NCI-H1694 treated with DMSO at 0.1 percent for 48 hours (cell line): ENCODE measurements around the gene GTF2H1.
"Not testable (repeated sequence)": the region's sequence is repeated elsewhere in the genome, so short reads cannot be mapped to it uniquely, and the experiment has no call there.

Experiments
- DNase-seq: peaks from one replicate; lab custom pipeline; 2025; lab: John Stamatoyannopoulos, UW

Gene GTF2H1

DNA sequence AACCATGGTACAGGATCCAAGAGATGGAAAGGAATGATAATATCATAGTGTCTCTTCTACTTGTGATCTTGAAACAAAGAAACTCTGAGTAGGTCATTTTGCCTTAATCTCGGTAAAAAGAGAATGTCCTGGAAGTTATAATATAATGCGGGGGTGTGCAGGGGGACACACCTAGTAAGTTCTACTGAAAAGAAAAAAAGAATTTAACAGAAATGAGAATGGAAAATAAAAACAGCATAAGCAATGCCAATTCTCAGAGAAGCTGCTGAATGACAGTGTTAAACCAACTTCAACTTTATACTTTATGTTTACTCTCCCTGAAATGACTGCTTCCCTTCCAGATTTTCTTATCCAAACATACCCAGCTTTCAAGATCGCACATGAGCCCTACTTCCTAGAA lies 2.5 kb upstream of the GTF2H1 start:
- DNase-seq = no peak

DNA sequence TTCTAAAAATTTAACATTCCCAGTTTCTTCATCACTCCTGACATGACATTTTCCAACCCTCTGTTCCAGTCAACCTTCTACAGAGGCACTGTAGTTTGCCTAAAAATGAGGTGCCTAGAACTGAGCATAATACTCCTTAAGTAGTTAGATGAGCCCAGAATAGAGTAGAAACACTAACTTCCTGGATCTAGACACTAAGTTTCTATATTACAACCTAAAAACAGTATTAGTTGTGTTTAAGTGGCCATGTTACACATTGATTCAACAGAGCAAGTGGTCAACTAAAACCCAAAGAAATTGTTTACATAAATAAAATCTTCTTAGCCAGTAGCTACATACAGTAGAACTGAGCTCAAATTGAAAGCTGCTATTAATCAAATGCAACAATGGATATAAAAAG lies 1.8 kb upstream of the GTF2H1 start:
- DNase-seq = no peak

DNA sequence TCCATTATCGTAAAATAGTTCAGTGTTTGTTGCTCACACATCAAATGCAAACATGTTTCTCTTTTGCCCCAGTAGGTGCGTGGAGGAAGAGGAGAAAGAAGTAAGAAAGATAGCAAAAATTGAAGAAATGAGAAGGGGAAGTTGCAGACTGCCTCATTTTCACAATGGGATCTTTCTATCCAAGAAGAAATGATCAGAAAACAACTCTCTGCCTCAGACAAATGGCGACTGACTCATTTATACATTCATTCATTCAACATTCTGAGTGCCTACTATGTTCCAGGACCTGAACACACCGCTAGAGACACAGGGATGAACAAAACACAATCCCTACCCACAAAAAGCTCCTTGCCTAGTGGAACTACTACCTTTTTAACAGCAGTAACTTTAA lies 794 bp upstream of the GTF2H1 start:
- DNase-seq = no peak

DNA sequence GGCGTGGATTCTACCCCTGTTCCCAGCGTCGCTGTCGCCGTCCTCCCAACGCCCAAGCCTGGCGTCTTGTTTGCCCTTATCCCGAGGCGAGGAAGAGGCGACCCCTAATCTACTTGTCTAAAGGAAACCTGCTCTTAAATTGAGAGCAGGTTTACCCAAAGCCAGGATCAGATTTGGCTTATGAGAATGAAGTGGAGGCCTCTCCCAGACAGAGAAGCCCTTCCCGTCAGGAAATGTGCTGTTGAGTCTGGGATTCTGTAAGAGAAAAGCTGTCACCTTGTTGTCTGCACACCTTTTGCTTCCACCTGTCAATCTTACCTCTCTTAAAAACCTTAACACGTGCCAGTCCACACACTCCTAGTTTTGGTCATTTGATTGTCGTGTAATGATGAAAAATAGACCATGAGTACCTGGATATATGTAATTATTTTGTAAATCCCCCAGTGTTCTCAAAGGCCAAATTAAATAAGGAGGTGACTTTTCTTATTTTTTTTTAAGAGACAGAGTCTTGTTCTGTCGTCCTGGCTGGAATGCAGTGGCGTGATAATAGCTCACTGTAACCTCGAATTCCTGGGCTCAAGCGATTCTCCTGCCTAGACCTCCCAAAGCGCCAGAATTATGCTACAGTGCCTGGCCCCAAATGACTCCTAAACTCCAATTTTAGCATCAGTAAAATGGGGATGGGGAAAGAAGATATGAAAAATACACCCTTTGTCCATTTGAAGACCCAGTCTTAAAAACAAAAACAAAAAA lies 627 bp downstream of the GTF2H1 start:
- no peak for DNase-seq

DNA sequence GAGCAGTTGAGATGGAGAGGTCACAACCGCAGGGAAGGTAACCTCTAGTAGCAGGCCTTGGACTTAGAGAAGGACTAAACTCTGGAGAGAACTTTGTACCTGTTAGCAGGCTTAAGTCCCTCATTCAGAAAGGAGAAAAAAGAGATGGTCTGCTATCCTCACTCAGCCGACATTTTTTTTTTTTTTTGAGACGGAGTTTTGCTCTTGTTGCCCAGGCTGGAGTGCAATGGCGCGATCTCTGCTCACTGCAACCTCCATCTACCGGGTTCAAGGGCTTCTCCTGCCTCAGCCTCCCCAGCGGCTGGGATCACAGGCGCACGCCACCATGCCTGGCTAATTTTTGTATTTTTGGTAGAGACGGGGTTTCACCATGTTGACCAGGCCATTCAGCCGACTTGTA lies 1.5 kb downstream of the GTF2H1 start:
- not testable (repeated sequence) for DNase-seq

DNA sequence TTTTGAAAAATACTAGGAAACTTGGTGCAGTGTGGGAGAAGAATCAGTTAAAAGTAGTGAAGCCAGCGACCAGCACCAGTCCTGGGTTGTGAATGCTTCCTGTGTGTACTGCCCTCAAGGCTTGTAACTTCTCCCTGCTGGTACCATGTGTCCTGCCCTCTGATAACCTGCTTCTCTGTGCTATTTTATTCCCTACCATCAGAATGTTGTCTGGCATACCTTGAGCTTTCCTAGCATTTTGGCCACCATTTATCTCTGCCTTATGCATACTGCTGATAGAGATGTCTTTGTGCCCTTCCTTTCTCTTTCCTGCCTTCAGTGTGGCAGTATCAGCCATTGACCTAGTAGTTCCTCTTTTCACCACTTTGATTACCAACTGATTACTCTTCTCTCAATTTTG lies 2.0 kb downstream of the GTF2H1 start:
- no peak for DNase-seq

DNA sequence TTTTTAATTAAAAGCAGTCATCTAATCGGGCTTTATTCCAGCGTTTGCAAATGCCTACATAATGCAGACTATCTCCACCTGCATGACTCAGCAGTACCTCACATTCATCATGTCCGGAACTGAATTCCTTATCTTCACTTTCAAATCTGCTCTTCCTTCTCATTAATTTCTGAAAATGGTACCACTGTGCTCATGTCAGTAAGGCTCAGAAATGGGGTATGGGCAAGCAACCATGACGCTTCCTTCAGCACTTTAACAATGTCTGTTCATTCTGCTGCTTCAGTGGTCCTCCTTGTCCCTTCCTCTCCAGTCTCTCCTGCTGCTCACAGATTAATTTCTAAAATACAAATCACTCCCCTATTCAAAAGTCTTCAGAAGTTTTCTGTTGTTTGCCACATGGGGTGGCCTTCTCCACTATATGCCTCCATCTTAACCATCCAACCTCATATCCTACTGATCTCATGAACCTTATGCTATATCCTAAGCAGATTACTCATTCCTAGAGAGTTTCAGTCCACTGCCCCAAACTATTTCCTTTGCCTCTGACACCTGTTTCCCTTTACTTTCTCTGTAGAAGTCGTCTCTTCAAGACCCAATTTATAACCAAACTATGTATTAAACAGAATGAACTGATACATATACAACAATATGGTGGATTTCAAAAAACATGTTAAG lies 7.0 kb downstream of the GTF2H1 start:
- no peak for DNase-seq

DNA sequence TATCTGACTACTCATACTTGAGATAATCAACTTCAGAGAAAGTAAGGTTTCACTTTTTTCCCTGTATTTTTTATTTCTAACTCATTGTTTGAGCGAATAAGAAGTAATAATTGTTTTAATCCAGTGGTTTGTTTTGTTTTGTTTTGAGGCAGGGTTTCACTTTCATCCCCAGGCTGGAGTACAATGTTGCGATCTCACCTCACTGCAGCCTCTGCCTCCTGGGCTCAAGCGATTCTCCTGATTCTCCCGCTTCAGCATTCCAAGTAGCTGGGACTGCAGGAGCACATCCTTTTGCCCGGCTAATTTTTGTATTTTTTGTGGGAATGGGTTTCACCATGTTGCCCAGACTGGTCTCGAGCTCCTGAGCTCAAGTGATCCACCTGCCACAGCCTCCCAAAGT lies 8.6 kb downstream of the GTF2H1 start:
- no peak for DNase-seq

DNA sequence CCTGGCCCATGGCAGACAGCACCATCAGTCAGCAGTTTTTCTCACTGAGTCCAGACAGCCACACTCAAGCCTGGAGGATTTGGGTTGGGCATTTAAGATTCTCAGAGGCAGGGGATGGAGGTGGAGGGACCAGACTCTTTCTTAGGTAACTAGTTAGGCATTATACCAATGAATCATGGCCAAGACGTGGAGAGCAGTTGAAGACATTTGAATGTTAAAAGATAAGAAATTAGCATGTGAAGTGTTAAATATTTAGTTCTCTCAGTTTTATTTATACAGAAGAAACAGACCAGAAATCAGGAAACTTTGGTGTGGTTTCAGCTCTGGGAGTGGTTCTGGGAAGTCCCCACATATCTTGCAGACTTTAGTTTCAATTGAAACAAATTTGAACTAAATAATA lies 9.9 kb downstream of the GTF2H1 start:
- DNase-seq = no peak

DNA sequence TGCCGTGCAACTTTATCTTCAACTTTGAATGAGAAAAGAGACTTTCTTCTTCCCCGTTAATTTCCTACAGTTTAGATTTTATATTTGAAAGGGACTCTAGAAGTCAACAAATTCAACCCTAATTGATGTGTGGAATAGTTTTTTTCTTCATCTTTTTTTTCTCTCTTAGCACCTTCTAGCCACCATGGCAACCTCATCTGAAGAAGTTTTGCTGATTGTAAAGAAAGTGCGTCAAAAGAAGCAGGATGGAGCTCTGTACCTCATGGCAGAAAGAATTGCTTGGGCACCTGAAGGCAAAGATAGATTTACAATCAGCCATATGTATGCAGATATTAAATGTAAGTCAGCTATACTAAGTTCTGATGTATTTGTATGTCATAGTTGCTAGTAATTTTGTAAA lies 10.5 kb downstream of the GTF2H1 start:
- no peak for DNase-seq

DNA sequence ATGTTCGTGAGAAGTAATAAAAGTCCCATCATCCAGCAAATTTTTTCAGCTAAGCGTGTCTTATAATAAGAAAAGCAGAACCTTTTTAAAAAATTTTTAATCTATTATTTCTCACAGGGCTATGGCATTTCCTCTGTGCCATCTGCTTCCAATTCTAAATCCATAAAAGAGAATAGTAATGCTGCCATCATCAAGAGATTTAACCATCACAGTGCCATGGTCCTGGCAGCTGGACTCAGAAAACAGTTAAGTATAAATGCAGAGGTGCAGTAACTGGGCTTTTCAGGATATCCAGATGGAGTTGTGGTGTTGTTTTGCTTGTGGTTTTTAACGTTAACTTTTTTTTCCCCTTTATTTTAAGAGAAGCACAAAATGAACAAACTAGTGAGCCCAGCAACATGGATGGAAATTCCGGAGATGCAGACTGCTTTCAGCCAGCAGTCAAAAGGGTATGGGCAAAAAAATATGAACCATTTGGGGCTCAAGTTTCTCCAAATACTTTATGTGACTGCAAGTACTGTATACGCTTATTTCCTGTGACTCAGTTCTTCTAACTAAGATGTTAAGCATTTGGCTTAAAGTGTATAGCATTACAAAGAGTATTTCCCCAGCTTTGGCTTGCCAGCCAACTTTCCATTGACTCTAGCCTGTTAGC lies 25.2 kb downstream of the GTF2H1 start:
- DNase-seq = no peak

DNA sequence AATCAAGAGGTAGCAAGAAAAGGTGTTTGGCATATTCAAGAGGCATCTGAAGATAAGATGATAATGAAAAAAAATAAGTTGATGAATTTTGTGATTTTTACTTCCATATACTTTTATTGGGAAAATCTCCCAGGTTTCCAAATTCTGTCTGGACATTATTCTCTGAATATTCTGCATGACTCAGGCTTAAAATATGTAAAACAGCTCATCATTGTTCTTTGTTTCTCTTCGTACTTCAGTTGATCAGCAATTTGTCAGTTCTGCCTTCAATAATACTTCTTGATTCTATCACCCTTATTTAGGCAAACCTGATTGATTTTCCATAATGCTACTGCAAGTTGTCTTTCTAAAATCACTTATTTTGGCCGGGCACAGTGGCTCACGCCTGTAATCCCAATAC lies 30.2 kb downstream of the GTF2H1 start:
- DNase-seq = no peak

DNA sequence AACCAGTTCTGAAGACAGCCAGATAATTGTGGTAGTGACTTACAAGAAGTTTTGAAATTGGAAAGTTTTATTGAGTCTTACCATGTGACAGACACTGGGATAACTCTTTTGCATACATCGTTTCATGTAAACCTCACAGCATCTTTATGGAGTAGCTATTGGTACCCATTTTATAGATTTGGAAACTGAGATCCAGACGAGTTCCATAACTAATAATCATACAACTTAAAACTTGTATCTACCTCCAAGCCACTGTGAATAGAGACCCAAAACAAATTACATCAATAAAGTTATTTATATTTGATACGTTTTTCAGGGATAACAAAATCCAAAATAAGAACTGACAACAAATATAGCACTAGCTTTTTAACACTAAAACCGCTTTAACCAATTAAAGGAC lies 36.3 kb downstream of the GTF2H1 start:
- no peak for DNase-seq

DNA sequence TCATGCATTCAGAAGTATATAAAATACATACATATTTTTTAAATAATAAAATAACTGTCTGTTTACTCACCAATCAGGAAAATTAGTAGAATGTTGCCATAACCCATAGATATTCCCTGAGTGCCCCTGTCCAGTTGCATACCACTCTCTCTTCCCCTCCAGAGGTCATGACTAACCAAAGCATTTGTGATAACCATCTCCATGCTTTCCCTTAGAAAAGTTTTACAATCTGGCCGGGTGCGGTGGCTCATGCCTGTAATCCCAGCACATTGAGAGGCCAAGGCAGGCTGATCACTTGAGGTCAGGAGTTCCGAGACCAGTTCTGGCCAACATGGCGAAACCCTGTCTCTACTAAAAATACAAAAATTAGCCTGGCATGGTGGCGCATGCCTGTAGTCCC lies 38.8 kb downstream of the GTF2H1 start:
- DNase-seq = no peak

DNA sequence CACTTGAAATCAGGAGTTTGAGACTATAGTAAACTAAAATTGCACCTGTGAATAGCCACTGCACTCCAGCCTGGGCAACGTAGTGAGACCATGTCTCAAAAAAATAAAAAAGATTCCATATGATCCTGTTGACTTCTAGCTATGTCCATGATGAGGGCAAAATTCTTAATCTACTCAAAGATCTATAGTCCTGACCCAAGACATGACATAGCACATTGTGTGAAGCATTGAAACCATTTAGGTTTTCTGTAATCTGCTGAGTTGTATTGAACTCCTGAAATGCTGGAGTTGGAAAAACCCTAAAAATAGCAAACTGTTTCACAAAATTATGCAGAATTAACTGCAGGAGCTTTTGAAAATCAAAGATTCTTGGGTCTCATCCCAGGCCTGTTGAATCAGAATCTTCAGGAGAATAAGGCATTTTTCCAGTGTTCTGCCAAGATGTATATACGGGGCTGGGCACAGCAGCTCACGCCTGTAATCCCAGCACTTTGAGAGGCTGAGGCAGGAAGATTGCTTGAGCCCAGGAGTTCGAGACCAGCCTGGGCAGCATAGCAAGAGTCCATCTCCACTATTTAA lies 42.2 kb downstream of the GTF2H1 start:
- no peak for DNase-seq

DNA sequence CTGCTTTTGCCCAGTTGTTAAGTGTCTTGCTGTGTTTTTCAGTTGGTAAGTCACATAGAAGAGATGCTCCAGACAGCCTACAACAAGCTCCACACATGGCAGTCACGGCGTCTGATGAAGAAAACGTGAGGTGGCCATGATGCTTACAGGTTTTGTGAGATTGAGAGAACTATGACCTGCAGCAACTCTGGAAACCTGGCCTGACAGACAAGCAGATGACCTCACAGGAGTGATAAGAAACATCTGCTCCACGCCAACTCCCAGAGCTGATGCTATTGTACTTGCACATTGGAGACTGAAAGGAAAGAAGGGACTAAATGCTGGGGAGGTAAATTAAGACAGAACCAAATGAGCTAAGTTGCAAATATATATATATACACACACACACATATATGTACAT lies 43.4 kb downstream of the GTF2H1 start:
- no peak for DNase-seq

DNA sequence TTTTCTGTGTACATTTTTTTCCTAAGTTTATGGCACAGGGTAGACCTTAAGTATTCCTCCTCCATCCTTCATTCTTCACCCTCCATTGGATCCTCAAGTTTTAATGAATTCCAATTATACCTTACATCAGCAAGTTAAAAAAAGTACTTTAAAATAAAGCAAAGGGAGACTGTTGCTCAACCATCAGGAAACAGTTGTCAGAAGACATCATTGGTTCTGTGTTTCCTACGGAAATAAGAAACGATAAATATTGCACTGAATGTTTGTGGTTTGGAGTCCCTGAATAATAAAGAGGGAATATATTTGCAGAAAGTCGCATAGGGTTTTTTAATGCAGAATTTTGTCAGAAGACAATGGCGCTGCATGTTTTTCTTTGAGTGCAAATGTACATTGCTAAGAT lies 43.9 kb downstream of the GTF2H1 start:
- no peak for DNase-seq

DNA sequence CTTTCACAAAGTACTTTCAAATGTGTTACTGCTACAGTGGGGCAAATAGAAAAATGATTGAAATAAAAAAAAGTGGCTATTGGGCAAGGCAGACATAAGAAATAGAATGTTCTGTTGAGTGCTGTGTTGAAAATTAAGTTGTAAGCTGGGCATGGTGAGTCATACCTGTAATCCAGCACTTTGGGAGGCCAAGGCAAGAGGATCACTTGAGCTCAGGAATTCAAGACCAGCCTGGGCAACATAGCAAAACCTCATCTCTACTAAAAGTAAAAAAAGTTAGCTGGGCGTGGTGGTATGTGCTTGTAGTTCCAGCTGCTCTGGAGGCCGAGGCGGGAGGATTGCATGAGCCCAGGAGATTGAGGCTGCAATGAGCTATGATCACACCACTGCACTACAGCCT lies 45.1 kb downstream of the GTF2H1 start:
- no peak for DNase-seq

DNA sequence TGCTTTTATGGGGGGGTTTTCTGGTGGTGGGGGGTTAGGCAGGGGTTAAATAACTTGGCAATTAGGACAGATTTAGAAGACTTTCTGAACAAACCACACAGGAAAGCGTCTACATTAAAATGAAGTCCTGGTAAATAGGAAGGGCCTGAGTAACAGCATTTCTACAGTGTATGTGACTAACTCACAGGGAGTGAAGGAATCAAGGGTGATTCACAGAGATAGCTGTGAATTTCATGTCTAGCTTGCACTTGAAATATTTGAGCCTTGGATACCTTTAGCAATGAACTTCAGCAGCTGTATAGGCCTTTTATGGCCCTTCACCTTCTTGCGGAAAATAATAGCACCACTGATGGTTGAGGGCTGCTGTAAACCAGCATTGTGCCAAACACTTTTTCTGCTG lies 45.9 kb downstream of the GTF2H1 start:
- no peak for DNase-seq

DNA sequence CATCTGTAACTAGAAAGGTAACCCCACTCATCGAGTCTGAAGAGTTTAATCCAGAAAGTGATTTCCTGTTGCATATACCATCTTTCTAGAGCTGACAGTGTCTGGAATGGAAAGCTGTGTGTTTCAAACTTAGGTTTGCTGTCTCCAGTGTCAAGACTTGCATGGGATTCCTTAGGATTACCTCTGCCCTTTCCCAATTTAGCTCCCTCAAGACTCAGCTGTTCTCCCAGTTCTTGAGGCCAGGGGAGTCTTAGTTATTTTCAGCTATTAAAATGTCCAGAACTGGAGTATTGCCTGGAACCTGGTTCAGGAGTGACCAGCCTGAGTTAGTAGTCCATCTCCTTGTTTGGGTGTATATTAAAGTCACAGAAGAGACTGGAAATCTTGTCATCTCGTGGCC lies 47.0 kb downstream of the GTF2H1 start:
- no peak for DNase-seq

DNA sequence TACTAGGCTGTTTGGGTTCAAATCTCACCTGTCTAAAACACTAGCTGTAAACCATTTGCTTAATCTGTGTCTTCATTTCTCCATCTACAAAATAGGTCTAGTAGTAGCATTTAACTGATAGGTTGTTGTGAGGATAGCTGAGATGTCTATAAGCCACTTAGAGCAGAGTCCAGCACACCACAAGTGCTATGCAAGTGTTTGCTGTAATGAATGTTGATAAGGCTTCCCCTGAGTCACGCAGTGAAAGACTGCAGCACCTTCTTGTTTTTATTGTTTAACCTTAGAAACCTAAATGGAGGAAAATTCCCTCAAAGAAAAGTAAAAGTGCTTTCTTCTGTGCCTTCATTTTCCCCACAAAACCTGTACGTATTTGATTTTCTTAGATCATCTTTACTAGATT lies 48.9 kb downstream of the GTF2H1 start:
- DNase-seq = no peak

DNA sequence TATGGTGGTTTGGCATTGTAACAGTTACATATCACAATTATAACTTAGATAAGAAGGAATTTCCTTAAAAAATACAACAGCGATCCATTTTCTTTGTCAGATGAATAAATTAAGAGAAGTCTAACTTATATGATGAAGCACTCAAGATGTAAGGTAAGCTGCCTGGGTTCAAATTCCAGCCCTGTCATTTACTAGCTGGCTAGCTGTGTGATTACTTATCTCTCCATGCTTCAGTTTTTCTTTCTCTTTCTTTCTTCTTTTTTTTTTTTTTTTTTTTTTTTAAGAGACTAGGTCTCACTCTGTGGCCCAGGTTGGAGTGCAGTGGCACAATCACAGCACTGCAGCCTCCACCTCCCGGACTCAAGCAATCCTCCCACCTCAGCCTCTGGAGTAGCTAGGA lies 49.8 kb downstream of the GTF2H1 start:
- no peak for DNase-seq

DNA sequence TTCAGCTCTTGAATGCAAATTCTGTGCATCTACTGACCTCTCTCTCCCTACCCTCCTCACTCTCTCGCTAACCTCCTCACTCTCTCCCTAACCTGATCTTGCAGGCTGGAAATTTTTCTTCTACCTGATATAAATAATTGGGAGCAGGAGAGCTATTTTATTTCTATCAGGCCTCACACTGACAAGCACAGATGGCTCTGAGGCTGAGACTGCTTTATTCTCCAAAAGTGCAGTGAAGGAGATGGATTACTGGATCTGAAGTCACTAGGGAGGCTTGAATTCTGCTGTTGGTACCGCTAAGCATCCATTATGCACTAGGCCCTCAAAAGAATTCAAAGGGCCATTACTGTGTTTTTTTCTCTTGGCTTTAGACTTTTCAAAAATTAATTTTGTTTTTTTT lies 52.6 kb downstream of the GTF2H1 start:
- no peak for DNase-seq
